SH-SY5Y (cell line): ENCODE results near the gene RRAS.

ENCODE experiments used
- GATA2 ChIP-seq: IDR thresholded peaks from 2 replicates; pipeline ENCODE4 v1.6.1; 2011; ENCODE audit warnings: mild to moderate bottlenecking, low read depth, low read length
- GATA3 ChIP-seq: IDR thresholded peaks from 2 replicates; pipeline ENCODE4 v1.6.1; 2011; ENCODE audit warnings: low read depth, mild to moderate bottlenecking, low read length, moderate library complexity

RRAS gene

GRCh38 chr19:49665351-49666119 lies 25.6 kb upstream of the RRAS start, which contains the start of the genes BCL2L12 and IRF3:
BCL2L12 (plus strand) TSS chr19:49665933; CDS start chr19:49666693, 760 bp downstream.
IRF3 (minus strand) TSS chr19:49665857; CDS start chr19:49664838, 1,019 bp downstream.
- TF ChIP-seq GATA2 = no peak; the same call in 1 of the 2 replicates
- TF ChIP-seq GATA3 = no peak

GRCh38 chr19:49665036-49665350 lies 25.1 kb upstream of the RRAS start:
- TF ChIP-seq GATA3 = no peak
- no peak for TF ChIP-seq GATA2

- TF ChIP-seq GATA3 = no peak
- no peak for TF ChIP-seq GATA2
These were observed 24.5 kb upstream of the RRAS start for GRCh38 chr19:49664171-49665035.

GRCh38 chr19:49663224-49663623 lies 23.3 kb upstream of the RRAS start:
- TF ChIP-seq GATA3 (no peak), GATA2 (no peak)

- TF ChIP-seq GATA3 (no peak), GATA2 (no peak)
These were observed 22.1 kb upstream of the RRAS start for GRCh38 chr19:49662011-49662410.

GRCh38 chr19:49660338-49660961 lies 20.5 kb upstream of the RRAS start:
- TF ChIP-seq GATA3 (no peak), GATA2 (no peak)

GRCh38 chr19:49658566-49659442 lies 18.9 kb upstream of the RRAS start:
- TF ChIP-seq GATA3 = no peak
- no peak for TF ChIP-seq GATA2

- no peak for TF ChIP-seq GATA3
- TF ChIP-seq GATA2 = no peak
These were observed 18.2 kb upstream of the RRAS start for GRCh38 chr19:49658139-49658517.

GRCh38 chr19:49657493-49658138 lies 17.7 kb upstream of the RRAS start:
- TF ChIP-seq GATA3 = no peak
- TF ChIP-seq GATA2 = no peak

- TF ChIP-seq GATA2 (no peak), GATA3 (no peak)
These were observed 16.6 kb upstream of the RRAS start for GRCh38 chr19:49656456-49657109.

GRCh38 chr19:49655570-49656455 lies 15.9 kb upstream of the RRAS start:
- TF ChIP-seq GATA3 (no peak), GATA2 (no peak)

GRCh38 chr19:49654581-49654980 lies 14.6 kb upstream of the RRAS start:
- TF ChIP-seq GATA2 (no peak), GATA3 (no peak)

- TF ChIP-seq GATA3 (no peak), GATA2 (no peak)
These were observed 13.5 kb upstream of the RRAS start for GRCh38 chr19:49653466-49653806.
